NCI-H460 (cell line): Measurements from ENCODE around the gene GJD3. TPM values are rescaled to one million over a fixed set of nuclear protein-coding genes. Genes with fewer than 3 reads are reported as not detected.

ENCODE experiments used
- DNase-seq: peaks from one replicate; pipeline ENCODE4 v3.0.0-alpha.2; 2016; ENCODE audit warnings: low read depth; ENCODE audit errors: extremely low read depth
- total RNA-seq: library from RNA; depleted of rRNA; stranded (reverse); fragments of >200 nt; shearing (Covaris generic); gene quantifications from 2 replicates; pipeline ENCODE4 v1.2.3, GENCODE V29; 2014

GJD3 gene
- total RNA-seq, 1 experiment from 2014 or later = not detected

DNA sequence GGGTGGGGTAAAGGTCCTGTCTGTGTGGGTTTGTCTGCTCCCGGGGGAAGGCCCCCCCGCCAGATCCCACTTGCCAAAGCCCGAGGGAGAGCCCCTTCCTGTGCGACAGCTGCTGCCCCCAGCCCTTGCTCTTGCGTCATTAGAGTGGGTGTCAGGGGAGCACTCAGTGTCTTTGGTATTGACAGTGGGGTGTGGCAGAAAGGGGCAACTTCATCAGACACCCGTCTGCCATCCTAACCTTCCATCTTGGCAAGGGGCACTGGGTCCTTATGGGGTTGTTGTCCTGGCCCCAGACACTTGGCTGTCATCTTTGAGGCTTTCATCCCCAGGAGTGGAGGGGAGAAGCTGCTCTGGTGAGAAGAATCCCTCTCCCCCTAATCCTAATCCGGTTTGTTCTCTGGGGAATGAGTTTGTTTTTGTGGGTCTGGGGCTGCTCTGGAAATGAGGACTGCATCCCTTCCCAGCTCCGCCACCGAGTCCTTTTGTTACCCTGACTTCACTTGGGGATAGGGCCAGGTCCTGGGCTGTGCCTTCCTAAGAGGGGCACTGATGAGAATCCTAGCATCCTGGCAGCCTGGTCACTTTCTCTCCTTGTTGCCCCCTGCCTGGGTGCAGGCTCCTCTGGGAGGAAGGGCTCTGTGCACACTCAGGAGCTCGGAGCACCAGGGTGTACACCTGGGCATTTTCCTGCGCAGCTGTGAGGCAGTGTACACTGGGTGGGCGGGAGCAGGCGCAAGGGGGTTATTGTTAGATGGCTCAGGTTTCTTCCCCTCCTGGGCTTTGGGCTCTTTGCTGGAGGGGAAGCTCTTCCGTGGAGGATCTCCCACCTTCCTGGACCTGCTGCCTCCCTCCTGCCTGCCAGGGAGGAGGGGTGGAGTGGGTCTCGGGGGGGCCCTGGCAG lies 21.1 kb downstream of the GJD3 start:
- no peak for DNase-seq

DNA sequence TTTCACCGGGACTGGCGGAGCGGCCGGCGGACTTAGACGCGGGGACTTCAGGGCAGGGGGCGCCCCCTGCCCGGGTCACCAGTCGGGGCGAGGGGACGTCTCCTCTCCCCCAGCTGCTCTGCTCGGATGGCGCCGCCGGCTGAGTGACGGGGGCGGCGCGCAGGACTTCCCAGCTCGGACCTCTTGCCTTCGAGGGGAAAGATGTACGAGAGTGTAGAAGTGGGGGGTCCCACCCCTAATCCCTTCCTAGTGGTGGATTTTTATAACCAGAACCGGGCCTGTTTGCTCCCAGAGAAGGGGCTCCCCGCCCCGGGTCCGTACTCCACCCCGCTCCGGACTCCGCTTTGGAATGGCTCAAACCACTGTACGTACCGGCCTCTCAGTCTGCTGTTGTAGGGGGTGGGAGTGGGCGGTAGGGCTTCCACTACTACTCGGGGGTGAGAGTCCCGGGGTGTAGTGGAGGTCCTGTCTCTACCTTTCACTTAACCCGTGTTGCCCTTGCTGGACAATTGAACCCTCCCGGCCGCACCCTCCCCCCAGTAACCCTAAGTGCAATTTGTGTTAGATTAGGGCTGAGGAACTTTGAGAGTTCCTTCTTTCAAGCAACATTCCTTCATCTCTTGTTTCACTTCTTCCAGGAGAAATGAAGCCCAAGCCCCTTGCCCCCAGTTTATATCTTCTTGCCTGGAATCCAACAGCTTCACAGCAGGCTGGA lies 21.9 kb downstream of the GJD3 start:
- DNase-seq = no peak

GRCh38 chr17:40341808-40342503 lies 22.6 kb downstream of the GJD3 start:
- DNase-seq = peak; percentile 47

DNA sequence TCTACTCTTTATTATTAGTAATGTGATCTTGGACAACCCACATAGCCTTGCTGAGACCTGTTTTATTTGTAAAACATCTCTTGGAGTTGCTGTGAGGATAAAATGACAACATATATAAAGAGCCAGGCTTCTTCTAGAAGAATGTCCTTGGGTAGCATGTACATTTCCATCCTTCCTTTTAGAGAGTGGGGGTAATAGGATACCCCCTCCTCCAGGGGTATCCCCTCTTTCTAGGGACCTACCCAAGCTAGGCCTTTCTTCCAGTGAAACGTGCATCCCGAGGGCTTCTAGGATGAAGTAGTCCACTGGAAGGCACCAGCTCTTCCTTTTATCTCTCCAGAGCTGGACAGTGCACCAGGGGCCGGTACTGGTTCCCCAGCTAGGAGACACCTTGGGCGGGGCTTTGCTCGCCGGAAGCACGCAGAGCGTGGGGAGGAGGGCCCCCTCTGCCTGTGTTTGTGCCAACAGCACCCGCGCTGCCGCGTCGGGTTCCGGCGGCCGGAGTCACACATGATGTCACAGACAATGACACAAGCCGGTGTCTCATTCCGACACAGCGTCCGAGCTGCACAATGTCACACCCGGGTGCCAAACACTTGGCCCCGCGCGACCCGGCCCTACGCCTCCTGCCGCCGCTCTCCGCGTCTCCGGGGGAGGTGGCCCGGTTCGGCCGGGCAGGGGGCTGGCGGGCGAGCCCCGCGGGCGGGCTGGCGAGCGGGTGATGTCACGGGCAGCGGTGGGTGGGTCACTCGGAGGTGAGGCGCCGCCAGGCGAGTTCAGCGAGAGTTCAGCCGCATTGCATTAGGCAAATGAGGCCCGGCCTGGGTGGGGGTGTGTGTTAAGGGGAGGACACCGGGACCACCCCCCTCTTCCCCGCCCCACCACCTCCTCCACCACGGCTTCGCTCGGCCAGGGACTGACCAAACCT lies 23.4 kb downstream of the GJD3 start:
- DNase-seq = peak; percentile 90

DNA sequence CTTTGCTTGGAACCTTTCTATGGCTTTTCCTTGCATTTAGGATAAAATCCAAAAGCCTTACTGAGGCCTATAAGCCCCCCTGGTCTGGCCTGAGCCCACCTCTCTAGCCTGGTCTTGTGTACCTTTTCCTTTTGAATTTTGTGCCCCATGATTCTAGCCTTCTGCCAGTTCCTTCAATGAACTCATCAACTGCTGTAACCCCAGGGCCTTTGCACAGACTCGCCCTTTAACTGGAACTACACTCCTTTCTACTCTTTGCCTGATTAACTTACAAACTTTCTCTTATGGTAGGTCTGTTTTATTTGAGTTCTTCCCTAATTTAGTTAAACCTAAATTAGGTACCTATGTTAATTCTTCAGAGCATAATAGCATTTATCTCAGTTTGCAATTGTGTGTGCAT lies 24.2 kb downstream of the GJD3 start:
- DNase-seq = no peak

GRCh38 chr17:40338941-40339649 lies 25.4 kb downstream of the GJD3 start:
- no peak for DNase-seq

DNA sequence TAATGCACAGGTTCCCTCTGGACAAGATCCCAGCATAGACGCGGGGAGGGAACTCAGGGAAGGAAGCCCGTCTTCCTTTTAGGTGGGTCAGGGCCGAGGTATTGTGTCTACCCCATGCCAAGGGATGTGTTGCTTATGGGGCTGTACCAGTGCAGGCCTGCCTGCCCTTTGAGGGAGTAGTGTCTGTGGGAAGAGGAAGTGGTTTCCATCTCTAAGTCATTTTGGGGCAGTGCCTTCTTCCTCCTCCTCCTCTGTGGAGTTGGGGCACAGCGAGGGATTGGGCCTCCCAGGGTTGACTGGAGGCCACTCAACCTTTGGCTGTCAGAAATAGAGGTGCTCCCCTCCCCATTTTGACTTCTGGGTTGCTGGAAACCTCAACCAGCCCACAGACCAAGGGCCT lies 26.5 kb downstream of the GJD3 start:
- DNase-seq = no peak

- DNase-seq = no peak
These were observed 27.2 kb downstream of the GJD3 start for GRCh38 chr17:40337351-40337750.

GRCh38 chr17:40335620-40336019 lies 28.9 kb downstream of the GJD3 start:
- no peak for DNase-seq

DNA sequence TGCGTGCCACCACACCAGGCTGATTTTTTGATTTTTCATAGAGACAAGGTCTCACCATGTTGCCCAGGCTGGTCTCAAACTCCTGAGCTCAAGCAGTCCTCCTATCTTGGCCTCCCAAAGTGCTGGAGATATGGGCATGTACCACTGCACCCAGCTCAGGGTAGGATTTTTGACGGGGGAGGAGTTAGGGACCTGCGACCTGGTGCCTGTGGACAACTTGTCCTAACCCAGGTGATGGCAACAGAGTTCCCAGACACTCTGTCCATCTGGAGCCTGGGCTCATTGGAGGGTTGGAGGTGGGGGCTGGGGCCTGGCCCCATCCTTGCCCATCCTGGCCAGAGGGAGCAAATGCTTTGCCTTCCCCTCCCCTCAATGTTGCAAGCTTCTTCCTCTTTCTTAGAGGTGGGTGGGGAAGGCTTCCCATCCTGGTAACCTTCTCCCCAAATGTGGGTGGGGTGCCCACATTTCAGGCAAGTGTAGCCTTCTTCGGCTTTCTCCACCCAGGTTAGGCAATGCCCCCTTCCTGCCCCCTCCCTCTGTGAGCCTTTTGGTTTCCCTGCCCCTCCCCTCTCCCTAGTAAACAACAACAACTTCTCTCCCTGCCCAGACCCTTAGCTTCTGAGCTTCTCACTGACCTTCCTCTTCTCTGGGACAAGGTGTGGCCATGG lies 30.6 kb downstream of the GJD3 start:
- no peak for DNase-seq

DNA sequence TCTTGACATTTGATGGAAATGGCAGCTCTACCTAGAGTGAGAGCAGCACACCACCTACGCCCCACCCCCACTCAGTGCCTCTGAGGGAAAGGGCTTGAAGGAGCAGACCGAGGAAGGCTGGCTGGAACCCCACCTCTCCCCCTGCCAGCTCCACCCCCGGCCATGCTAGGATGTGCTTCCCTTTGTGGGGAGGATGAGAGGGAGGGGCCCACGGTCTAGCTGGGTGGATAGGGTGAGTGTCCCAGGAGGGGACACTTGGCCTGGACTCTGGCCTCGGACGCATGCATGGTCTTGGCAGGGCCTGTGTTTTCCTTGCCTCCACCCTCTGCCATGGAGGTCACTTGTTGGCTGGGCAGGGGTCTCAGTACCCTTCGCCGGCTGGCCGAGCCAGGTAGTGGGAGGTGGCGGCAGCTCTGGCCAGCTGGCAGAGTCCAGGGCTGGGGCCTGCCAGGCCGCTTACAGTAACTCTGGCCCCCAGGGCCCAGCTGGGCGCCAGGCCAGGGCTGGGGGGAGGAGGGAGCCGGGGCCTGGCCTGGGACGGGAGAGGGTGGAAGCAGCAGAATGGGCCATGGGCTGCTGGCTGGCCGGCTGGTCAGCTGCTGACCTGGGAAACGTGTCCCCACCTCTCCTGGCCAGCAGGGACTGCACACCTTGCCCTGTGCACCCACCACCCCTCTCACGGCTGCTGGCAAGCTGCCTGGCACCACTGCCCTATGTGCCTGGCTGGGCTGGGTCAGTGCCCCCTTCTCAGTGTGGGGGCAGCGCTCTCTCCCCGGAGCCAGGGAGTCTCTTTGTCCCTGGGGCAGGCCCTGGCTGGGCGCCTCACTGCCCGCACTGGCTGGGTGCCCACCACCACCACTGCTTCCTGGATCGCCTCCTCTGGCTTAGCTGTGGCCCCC lies 32.5 kb downstream of the GJD3 start:
- no peak for DNase-seq

GRCh38 chr17:40330850-40331470 lies 33.6 kb downstream of the GJD3 start:
- no peak for DNase-seq

DNA sequence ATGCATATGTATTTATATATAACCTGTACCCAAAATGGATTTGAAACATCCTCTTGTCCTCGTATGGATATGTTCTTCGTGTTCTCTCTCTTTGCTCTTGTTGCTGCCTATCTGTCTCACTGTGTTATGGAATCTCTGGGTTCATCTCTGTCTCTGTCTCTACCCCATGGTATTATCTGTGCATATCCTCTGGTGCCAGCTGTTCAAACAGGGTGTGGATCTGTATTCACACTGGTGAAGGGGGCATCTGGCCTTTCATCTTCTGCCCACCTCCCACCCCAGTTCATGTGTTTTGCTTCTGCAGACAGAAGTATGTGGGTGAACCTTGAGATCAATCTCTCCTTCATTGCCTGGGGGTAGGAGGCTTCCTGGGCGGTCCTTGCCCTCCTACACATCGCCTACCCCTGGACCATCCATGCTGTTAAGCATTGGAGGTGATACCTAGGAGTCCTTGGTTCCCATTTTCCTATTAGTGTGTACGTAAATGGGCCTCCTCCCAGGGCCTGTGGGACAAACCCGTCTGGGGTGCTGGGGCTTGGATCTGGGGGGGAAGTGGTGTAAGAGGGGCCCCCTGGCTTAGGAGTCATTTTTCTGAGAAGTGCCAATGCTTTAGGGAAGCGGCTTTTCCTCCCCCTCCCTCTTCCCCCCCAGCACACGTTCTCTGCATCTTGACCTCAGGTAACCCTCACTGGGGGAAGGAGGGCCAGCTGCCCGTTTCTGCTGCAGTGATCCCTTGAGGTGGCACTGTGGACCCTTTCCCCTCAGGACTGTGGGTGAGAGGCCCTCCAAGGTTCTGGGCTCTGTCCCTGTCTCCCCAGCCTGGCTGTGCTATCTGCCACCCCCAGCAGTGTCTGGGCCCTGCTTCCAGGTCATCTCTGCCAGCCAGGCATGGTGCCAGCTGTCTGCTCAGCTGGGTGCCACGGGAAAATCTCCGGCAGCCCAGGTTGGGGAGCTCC lies 34.4 kb downstream of the GJD3 start:
- DNase-seq = no peak

DNA sequence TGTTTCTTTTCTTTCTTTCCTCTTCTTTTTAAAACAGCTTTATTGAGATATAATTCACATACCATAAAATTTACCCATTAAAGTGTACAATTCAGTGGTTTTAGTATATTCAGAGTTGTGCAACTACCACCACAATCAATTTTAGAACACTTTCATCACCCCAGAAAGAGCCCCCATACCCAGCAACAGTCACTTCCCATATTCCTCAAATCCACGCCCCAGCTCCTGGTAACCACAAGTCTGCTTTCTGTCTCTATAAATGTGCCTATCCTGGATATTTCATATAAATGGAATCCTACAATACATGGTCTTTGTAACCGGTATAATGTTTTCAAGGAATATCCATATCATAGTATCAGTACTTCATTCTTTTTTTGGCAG lies 36.2 kb downstream of the GJD3 start:
- DNase-seq = no peak

DNA sequence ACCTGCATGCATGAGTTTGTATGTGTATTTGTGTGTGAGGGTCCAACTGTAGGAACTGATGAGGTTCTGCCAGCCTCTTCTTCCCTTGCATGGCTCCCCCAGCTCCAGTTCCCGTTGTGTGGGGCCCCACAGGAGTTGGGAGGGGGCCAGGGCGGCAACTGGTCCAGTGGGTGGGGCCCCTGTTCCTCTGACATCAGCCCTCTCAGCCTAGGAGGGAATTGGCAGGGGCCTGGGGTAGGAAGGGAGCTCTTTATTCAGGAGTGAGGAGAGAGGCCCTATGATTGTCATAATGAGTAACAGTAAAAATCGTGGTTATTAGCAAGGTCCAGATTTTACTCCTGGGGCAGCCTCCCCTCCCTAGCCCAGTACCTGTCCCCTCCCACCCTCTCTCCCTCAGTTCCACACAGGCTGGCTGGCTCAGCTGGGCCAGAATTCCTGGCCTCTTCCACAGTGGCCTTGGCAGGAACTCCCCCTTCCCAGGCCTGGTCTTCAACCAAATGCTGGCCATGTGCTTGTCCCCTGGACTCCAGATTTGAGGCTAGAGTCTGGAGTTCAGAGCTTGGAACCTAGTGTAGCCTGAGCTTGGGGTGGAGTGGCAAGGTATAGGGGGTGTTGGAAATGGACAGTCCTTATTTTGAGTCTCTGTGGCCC lies 36.7 kb downstream of the GJD3 start:
- DNase-seq = no peak

GRCh38 chr17:40327244-40327729 lies 37.2 kb downstream of the GJD3 start:
- no peak for DNase-seq
